ENCODE results near the gene PHC2. TPM values are rescaled to one million over a fixed set of nuclear protein-coding genes. Genes with fewer than 3 reads are reported as not detected.

The PHC2 gene
- total RNA-seq, 1 experiment from 2014 or later: 9.4 TPM

GRCh38 chr1:33460144-33460543 is 29.2 kb upstream of the PHC2 start:
- no peak overlapping the region for H2BK20ac ChIP-seq (ENCODE audit: low read depth, low read length, poor library complexity, severe bottlenecking)
- no peak overlapping the region for H3K23ac ChIP-seq (ENCODE audit: insufficient read length, low read depth, low read length)
- no peak overlapping the region for H3K4ac ChIP-seq (ENCODE audit: low read depth, low read length)
- no peaks in the 10 kb centered on the region for H3K36me3 Mint-ChIP-seq (ENCODE audit: insufficient read depth in 1 of 3, low read depth in 3 of 3)
- H2AFZ ChIP-seq (ENCODE audit: low read length): no peak overlapping the region
- peaks cover 4 to 8% of the 10 kb centered on the region in 2 experiments for H3K4me1 Mint-ChIP-seq
- H4K91ac ChIP-seq (ENCODE audit: insufficient read length, low read depth, low read length): no peak overlapping the region
- no peaks in the 10 kb centered on the region for H3K79me1 ChIP-seq (ENCODE audit: insufficient read depth, low read depth, low read length, poor library complexity, severe bottlenecking)
- H3K4me3 Mint-ChIP-seq: no peak overlapping the region
- H3K9me3 Mint-ChIP-seq: no peaks in the 10 kb centered on the region; a peak in 1 of 5 replicates
- no CpG with 5 or more reads among the region's 3 CpGs for WGBS (ENCODE audit: extremely low coverage, insufficient read length, low lambda C conversion rate)
- no peak overlapping the region for H3K14ac ChIP-seq (ENCODE audit: insufficient read depth, low read length)
- H2BK12ac ChIP-seq (ENCODE audit: insufficient read length, low read depth, low read length): no peak overlapping the region
- DNase-seq: no peak
- H2BK5ac ChIP-seq (ENCODE audit: insufficient read length, low read length): no peak overlapping the region
- H3K27me3 ChIP-seq (ENCODE audit: insufficient read depth, low read length): no peaks in the 10 kb centered on the region
- no peak for TF ChIP-seq CTCF (conservative IDR thresholded peaks at IDR 0.05)
- no peaks in the 10 kb centered on the region for H3K79me2 ChIP-seq (ENCODE audit: insufficient read depth, low read length)
- H3K9me3 ChIP-seq (ENCODE audit: control insufficient read depth, low read depth, low read length): no peaks in the 10 kb centered on the region
- H2BK15ac ChIP-seq (ENCODE audit: low read depth, low read length): no peak overlapping the region
- no peaks in the 10 kb centered on the region for H4K20me1 ChIP-seq (ENCODE audit: control insufficient read depth, insufficient read depth, insufficient read length)
- no peak overlapping the region for H3K4me2 ChIP-seq (ENCODE audit: insufficient read depth, insufficient read length, low read length)
- no peak overlapping the region for H4K8ac ChIP-seq (replicated peaks; ENCODE audit: insufficient read length, low read depth, low read length)
- H3K56ac ChIP-seq (ENCODE audit: insufficient read length, low read depth, low read length): no peak overlapping the region
- H3T11ph ChIP-seq (ENCODE audit: low read length): no peak overlapping the region
- no peak overlapping the region for H2BK120ac ChIP-seq (ENCODE audit: low read depth, low read length, poor library complexity, severe bottlenecking)
- H3K27me3 Mint-ChIP-seq (ENCODE audit: low read depth): peaks cover 8% of the 10 kb centered on the region
- no peaks in the 10 kb centered on the region for H3K23me2 ChIP-seq (ENCODE audit: insufficient read length, low read depth, low read length, poor library complexity, severe bottlenecking)
- H3K18ac ChIP-seq (ENCODE audit: insufficient read length, low read depth, low read length): no peak overlapping the region
- H3K27ac Mint-ChIP-seq: no peak overlapping the region
- H3K9ac ChIP-seq (ENCODE audit: extremely low read depth, insufficient read length, low read length): no peak overlapping the region
- H4K5ac ChIP-seq (ENCODE audit: insufficient read length, low read depth, low read length): no peak overlapping the region
- no peak overlapping the region for H3K27ac ChIP-seq (ENCODE audit: insufficient read length, low read depth, low read length)
- H3K4me1 ChIP-seq (ENCODE audit: insufficient read depth, low read length): no peaks in the 10 kb centered on the region
- H2AK5ac ChIP-seq (ENCODE audit: insufficient read length, low read length): no peak overlapping the region

Measured in H9 (cell line).